HG03460 (cell line): ENCODE data around the gene PNPLA6.
"Not testable (repeated sequence)": the region's sequence is repeated elsewhere in the genome, so short reads cannot be mapped to it uniquely, and the experiment has no call there.

ENCODE experiments used
- ATAC-seq: cut with Tn5 transposase; IDR thresholded peaks from one replicate; pipeline ENCODE4 v1.9.1; 2021; ENCODE audit not compliant: unreplicated experiment

PNPLA6 gene

GRCh38 chr19:7529610-7530490 is 5.7 kb upstream of the PNPLA6 start:
- no peak for ATAC-seq

DNA sequence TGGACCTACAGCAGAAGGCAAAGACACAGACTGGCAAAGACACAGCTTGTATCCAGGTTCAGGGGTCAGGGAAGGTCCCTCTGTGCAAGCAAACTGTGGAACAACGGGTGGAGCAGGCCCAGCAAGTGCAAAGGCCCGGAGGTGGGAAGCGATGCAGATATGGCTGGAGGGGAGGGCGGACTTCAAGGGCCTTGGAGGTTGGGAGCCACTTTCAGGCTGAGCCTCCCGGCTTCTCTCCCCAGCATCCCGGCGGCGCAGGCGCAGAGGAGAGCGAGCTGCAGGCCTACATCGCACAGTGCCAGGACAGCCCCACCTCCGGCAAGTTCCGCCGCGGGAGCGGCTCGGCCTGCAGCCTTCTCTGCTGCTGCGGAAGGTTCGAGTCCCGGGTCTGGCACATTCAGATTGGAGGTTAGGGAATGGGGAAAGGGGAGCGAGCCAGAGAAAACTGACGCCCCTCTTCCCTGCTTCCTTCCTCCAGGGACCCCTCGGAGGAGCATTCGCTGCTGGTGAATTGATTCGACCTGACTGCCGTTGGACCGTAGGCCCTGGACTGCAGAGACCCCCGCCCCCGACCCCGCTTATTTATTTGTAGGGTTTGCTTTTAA is 2.1 kb upstream of the PNPLA6 start:
- ATAC-seq: no peak

DNA sequence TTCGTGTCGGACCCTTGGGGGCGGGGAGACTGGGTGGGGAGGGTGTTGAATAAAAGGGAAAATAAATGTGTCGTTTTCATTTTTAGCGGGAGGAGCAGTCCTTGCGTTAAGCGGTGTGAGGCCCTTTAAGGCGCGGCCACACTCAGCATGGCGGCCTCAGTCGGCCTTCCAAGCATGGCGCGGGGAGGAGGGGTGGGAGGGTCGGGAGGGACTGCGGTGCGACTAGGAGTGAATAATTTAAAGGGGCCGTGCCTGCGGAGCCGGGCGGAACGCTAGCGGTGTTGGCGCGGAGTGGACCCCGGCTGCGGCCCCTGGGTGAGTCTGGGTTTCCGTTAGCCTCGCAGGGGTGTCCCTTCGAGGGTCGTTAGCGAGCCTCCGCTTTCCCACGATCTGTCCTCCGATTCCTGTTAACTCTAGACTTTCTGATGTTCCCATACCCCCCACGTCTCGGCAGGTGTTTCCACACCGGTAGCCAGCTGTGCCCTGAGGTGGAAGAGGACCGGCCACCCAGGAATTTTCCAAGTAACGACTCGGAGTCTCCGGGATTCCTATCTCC is 1.5 kb upstream of the PNPLA6 start:
- no peak for ATAC-seq

GRCh38 chr19:7534531-7535046 is 928 bp upstream of the PNPLA6 start:
- ATAC-seq: no peak

DNA sequence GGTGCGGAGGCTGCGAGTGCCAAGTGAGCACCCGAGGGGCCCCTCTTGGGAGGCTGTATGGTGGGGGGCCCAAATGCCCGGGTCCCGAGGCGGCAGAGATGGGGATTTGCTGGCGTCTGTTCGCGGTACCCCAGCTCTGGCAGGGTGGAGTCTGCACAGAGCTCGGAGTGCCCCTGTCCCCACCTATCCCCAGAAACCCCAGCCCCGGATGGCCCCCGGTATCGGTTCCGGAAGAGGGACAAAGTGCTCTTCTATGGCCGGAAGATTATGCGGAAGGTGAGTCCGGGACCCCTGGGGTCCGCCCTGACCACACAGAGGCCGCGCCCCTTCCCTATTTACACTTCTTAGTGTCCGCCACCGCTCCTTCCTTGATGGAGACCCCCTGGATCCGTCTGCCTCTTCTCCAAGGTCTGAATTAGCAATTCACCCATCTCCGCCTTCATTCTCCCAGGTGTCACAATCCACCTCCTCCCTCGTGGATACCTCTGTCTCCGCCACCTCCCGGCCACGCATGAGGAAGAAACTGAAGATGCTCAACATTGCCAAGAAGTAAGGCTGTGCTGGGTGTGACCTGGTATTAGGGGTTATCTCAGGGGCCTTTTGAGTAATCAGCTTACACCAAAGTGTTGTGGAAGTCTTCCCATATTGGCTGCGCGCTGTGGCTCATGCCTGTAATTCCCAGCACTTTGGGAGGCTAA is 630 bp downstream of the PNPLA6 start:
- ATAC-seq: no peak

GRCh38 chr19:7538990-7539389 is 3.5 kb downstream of the PNPLA6 start:
- not testable (repeated sequence) for ATAC-seq

DNA sequence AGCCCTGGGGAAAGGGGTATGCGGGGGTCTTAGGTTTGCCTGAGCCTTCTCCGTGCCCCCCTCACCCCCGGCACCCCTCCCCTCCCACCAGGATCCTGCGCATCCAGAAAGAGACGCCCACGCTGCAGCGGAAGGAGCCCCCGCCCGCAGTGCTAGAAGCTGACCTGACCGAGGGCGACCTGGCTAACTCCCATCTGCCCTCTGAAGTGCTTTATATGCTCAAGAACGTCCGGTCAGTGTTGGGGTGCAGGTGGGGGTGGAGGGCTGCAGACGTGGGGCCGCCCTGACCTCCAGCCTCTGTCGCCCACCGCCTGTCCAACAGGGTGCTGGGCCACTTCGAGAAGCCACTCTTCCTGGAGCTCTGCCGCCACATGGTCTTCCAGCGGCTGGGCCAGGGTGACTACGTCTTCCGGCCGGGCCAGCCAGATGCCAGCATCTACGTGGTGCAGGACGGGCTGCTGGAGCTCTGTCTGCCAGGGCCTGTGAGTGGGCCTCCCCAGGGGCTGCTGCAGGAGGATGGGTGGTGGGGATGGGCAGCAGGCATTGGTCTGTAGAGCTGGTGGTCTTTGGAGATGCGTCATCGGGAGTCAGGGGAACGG is 4.4 kb downstream of the PNPLA6 start:
- ATAC-seq: no peak

DNA sequence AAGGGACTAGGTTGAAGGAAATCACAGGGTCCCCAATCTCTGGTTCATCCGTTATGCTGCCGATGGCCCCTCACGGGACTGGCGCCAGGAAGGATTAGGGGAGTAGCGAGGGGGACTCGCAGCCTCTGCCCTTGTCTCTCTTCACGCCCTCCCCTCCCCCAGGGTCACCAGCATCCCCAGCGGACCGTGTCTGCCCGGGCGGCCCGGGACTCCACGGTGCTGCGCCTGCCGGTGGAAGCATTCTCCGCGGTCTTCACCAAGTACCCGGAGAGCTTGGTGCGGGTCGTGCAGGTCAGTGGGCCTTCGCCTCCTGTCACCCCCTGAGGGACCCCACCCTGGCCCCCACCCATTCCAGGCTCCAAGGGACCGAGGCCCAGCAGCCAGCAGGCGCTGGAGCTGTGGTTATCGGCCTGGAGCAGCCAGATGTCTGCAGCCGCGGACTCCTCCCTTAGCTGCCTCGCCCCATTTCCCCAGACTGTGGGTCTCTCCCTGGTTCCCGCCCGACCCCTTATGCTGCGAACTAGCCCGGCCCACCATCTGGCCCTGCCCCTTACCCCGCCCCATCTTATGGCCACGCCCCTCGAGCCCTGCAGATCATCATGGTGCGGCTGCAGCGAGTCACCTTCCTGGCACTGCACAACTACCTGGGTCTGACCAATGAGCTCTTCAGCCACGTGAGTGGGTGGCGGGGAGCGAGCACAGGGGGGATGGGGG is 5.4 kb downstream of the PNPLA6 start:
- ATAC-seq: no peak

- no peak for ATAC-seq
Measured at GRCh38 chr19:7541475-7541824, 5.9 kb downstream of the PNPLA6 start.

- no peak for ATAC-seq
Measured at GRCh38 chr19:7541828-7542443, 6.4 kb downstream of the PNPLA6 start.

DNA sequence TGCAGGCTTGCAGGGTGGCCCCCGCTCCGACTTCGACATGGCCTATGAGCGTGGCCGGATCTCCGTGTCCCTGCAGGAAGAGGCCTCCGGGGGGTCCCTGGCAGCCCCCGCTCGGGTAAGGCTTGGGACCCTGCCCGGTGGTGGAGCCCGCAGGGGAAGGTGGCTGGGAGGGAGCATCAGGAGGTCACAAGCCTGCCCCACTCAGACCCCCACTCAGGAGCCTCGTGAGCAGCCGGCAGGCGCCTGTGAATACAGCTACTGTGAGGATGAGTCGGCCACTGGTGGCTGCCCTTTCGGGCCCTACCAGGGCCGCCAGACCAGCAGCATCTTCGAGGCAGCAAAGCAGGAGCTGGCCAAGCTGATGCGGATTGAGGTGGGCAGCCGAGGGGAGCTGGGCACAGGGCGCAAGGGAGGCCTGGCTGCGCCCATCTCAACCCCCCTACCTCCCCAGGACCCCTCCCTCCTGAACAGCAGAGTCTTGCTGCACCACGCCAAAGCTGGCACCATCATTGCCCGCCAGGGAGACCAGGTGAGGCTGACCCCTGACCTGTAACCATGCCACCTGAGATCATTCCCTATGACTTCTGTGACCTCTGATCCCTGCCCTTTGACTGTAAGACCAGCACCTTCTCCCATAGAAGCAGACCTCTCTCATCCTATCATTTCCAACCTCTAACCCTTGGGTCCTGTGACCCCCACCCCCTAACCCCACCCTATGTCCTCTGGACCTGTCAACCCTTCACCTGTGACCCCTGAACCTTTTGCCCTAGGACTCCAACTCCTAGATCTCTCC is 7.2 kb downstream of the PNPLA6 start:
- ATAC-seq: no peak

GRCh38 chr19:7544626-7545025 is 9.1 kb downstream of the PNPLA6 start:
- ATAC-seq: no peak

DNA sequence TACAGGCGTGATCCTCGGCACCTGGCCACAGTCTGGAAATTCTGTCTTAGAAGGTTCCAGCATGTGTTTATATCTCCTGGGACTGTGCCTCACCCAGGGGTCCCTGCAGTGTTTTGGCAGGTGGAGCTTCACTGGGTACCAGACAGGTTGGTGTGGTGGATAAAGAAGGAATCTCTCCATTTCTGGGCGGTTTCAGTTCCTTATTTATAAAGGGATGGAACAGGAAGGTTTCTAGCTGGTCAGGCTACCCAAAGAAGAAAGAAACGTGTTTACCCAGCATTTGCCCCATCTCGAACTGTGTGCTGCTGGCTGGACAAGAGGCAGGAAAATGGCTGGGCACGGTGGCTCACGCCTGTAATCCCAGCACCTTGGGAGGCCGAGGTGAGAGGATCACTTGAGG is 9.8 kb downstream of the PNPLA6 start:
- no peak for ATAC-seq

- no peak for ATAC-seq
Measured at GRCh38 chr19:7545904-7546303, 10.4 kb downstream of the PNPLA6 start.

DNA sequence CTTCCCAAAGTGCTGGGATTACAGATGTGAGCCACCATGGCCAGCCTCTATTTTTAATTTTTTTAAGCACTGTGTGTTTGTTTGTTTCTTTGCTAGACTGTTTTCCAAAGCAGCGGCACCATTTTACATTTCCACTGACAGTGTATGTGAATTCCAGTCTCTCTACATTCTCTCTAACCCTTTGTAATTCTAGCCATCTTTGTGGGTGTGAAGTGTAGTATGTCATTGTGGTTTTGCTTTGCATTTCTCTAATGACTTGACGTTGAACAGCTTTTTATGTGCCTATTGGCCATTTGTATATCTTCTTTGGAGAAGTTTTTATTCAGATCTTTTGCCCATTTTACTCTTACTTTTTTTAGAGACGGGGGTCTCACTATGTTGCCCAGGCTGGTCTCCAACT is 11.6 kb downstream of the PNPLA6 start:
- no peak for ATAC-seq

- no peak for ATAC-seq
Measured at GRCh38 chr19:7549429-7550148, 14.1 kb downstream of the PNPLA6 start.

GRCh38 chr19:7550169-7550770 is 14.8 kb downstream of the PNPLA6 start:
- no peak for ATAC-seq
